Vagina (tissue), 2 donors: ENCODE data around the gene TRABD2B. TPM values are rescaled to one million over a fixed set of nuclear protein-coding genes. Genes with fewer than 3 reads are reported as not detected.

Experiments used
- DNase-seq, 2 donors: peaks; one replicate each; pipeline ENCODE4 v3.0.0-alpha.2; 2017; ENCODE audit errors: extremely low spot score in 2 of 2
- H3K27ac ChIP-seq: fragments of 200-600 bp; sonication (generic); one replicate; pipeline ENCODE4 v1.5.1; 2019
- H3K27me3 ChIP-seq: fragments of 200-600 bp; sonication (generic); one replicate; pipeline ENCODE4 v1.5.1; 2019
- H3K36me3 ChIP-seq, 2 donors: fragments of 200-600 bp; sonication (generic); one replicate each; pipeline ENCODE4 v1.5.1; 2017 to 2019
- H3K4me1 ChIP-seq: fragments of 200-600 bp; sonication (generic); one replicate; pipeline ENCODE4 v1.5.1; 2019
- H3K4me3 ChIP-seq, 2 donors: fragments of 200-600 bp; sonication (generic); 1 replicate in 1 of 2; 2 replicates in 1 of 2; pipeline ENCODE4 v1.5.1; 2016 to 2019
- H3K9me3 ChIP-seq: fragments of 200-600 bp; sonication (generic); one replicate; pipeline ENCODE4 v1.5.1; 2019
- CTCF ChIP-seq, 3 experiments: fragments of 450-650 bp in 2 of 3; fragments of 200-600 bp in 1 of 3; sonication (generic) in 1 of 3; IDR thresholded peaks; one replicate each; pipeline ENCODE4 v1.5.1; 2017 to 2019; ENCODE audit warnings: antibody characterized with exemption in 3 of 3, mild to moderate bottlenecking in 2 of 3, moderate library complexity in 2 of 3
- POLR2A ChIP-seq, 2 donors: fragments of 450-650 bp; IDR thresholded peaks; one replicate each; pipeline ENCODE4 v1.6.1; 2017; ENCODE audit warnings: antibody characterized with exemption in 2 of 2, mild to moderate bottlenecking in 2 of 2, moderate library complexity in 2 of 2
- POLR2AphosphoS5 ChIP-seq, 2 donors: sonication (generic); formaldehyde crosslinking; IDR thresholded peaks; one replicate each; pipeline ENCODE4 v1.9.0; 2017; ENCODE audit warnings: antibody characterized with exemption in 2 of 2, mild to moderate bottlenecking in 2 of 2, low read depth in 1 of 2; ENCODE audit not compliant: insufficient read depth in 1 of 2
- intact Hi-C: fragments of 100-400 bp; cut with DNase I; formaldehyde crosslinking; loops from one replicate; pipeline ENCODE4 v1.15.1; 2023
- total RNA-seq: library from RNA; depleted of rRNA; stranded (reverse); fragments of >200 nt; gene quantifications from one replicate; pipeline ENCODE4 v1.2.3, GENCODE V29; 2016

TRABD2B gene
- total RNA-seq, 1 donor from 2014 or later = 5.6 TPM

- intact Hi-C loops = no loop called here
- no peaks in the 10 kb centered on the region for H3K27me3 ChIP-seq
- no peaks in the 10 kb centered on the region for H3K36me3 ChIP-seq
- no peaks in the 10 kb centered on the region for H3K9me3 ChIP-seq
- TF ChIP-seq POLR2AphosphoS5 (IDR thresholded peaks at IDR 0.05; ENCODE audit: insufficient read depth in 1 of 2, low read depth in 1 of 2) (no peak), CTCF (IDR thresholded peaks at IDR 0.05) (no peak), POLR2A (IDR thresholded peaks at IDR 0.05) (no peak)
- H3K4me3 ChIP-seq = no peak overlapping the region
- peaks cover 16% of the 10 kb centered on the region for H3K4me1 ChIP-seq
- no peak overlapping the region for H3K27ac ChIP-seq
- no peak for DNase-seq
Measured at GRCh38 chr1:47756411-47756810, 240.8 kb downstream of the TRABD2B start.

GRCh38 chr1:47756006-47756405 lies 241.2 kb downstream of the TRABD2B start:
- TF ChIP-seq POLR2AphosphoS5 (IDR thresholded peaks at IDR 0.05; ENCODE audit: insufficient read depth in 1 of 2, low read depth in 1 of 2) (no peak), POLR2A (IDR thresholded peaks at IDR 0.05) (no peak), CTCF (IDR thresholded peaks at IDR 0.05) (no peak)
- no peak for DNase-seq
- Histone ChIP-seq H3K27me3 (no peaks in the 10 kb centered on the region), H3K9me3 (no peaks in the 10 kb centered on the region), H3K27ac (no peak overlapping the region), H3K4me3 (no peak overlapping the region), H3K4me1 (peaks cover 20% of the 10 kb centered on the region), H3K36me3 (no peaks in the 10 kb centered on the region)
- intact Hi-C loops = no loop called here

GRCh38 chr1:47755101-47755990 lies 241.8 kb downstream of the TRABD2B start:
- Histone ChIP-seq H3K4me3 (no peak overlapping the region), H3K27me3 (no peaks in the 10 kb centered on the region), H3K9me3 (no peaks in the 10 kb centered on the region), H3K27ac (no peak overlapping the region), H3K36me3 (no peaks in the 10 kb centered on the region), H3K4me1 (peaks cover 20% of the 10 kb centered on the region)
- DNase-seq = no peak
- intact Hi-C loops = no loop called here
- TF ChIP-seq POLR2AphosphoS5 (IDR thresholded peaks at IDR 0.05; ENCODE audit: insufficient read depth in 1 of 2, low read depth in 1 of 2) (no peak), CTCF (IDR thresholded peaks at IDR 0.05) (peak in 1 of 3 experiments; percentile 1), POLR2A (IDR thresholded peaks at IDR 0.05) (no peak)

- H3K4me1 ChIP-seq = peaks cover 20% of the 10 kb centered on the region
- intact Hi-C loops = no loop called here
- DNase-seq = no peak
- no peak for TF ChIP-seq POLR2A (IDR thresholded peaks at IDR 0.05)
- no peak for TF ChIP-seq POLR2AphosphoS5 (IDR thresholded peaks at IDR 0.05; ENCODE audit: insufficient read depth in 1 of 2, low read depth in 1 of 2)
- no peak for TF ChIP-seq CTCF (IDR thresholded peaks at IDR 0.05)
- no peaks in the 10 kb centered on the region for H3K27me3 ChIP-seq
- H3K27ac ChIP-seq = no peak overlapping the region
- H3K36me3 ChIP-seq = no peaks in the 10 kb centered on the region
- no peaks in the 10 kb centered on the region for H3K9me3 ChIP-seq
- H3K4me3 ChIP-seq = no peak overlapping the region
Measured at GRCh38 chr1:47754221-47754620, 243.0 kb downstream of the TRABD2B start.

- intact Hi-C loops = no loop called here
Measured at GRCh38 chr1:47753808-47754207, 243.4 kb downstream of the TRABD2B start.

More at GRCh38 chr1:47753808-47754207, 243.4 kb downstream of the TRABD2B start:
- H3K9me3 ChIP-seq = no peaks in the 10 kb centered on the region
- no peaks in the 10 kb centered on the region for H3K27me3 ChIP-seq
- DNase-seq = no peak
- TF ChIP-seq CTCF (IDR thresholded peaks at IDR 0.05) = no peak
- no peak for TF ChIP-seq POLR2A (IDR thresholded peaks at IDR 0.05)
- no peak for TF ChIP-seq POLR2AphosphoS5 (IDR thresholded peaks at IDR 0.05; ENCODE audit: insufficient read depth in 1 of 2, low read depth in 1 of 2)
- H3K36me3 ChIP-seq = no peaks in the 10 kb centered on the region
- peaks cover 20% of the 10 kb centered on the region for H3K4me1 ChIP-seq
- no peak overlapping the region for H3K4me3 ChIP-seq
- no peak overlapping the region for H3K27ac ChIP-seq
